ENCODE data around the gene DLL1.
A peak's percentile ranks its signal among the peaks of the same experiment; 100 is the strongest.

Gene DLL1

DNA sequence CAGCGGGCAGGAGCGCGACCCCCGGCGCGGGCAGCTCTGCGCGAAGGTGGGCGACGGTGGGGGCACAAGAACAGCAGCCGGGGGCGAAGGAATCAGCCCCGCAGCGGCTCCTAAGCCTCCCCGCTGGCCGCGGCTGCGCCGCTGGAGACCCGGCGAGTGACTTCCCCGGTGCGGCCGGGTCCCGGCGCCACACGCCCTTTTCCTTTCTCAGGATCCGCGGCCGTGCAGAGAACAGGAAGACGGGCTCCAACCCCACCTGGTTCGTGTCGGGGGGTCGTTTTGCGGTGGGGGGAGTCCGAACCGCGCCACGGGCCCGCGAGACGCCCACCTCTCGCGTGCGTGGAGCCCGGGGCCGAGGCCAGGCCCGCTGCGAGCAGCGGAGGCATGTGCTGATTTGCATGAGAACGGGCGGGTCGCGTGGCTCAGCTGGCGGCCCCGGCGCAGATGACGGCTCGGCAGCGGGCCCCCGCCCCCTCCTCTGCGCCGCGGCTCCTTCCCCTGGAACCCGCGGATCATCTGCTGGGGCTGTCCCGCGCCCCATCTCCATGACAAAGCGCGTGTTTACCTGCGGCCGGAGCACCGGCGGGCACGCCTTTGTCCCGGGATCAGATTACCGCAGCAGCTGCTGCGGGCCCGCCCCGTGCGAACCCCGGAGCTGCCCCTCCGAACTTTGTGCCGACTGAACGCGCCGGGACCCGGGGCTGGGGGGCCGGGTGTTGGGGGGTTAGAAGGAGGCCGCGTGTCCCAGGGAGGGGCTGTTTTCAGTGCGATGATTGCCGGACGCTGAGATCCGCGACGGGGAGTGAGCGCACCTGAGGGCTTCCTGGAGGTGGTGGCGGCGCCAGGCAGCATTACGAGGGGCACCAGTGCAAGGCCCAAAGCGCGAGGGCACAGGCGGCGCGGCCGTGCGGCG lies 4.9 kb upstream of the DLL1 start:
- FAIRE-seq (no peak), DNase-seq (ENCODE audit: insufficient read length, low spot score) (no peak)

- DNase-seq (ENCODE audit: insufficient read length, low spot score) (no peak), FAIRE-seq (no peak)
Observed at GRCh38 chr6:170294813-170295509, 4.1 kb upstream of the DLL1 start.

DNA sequence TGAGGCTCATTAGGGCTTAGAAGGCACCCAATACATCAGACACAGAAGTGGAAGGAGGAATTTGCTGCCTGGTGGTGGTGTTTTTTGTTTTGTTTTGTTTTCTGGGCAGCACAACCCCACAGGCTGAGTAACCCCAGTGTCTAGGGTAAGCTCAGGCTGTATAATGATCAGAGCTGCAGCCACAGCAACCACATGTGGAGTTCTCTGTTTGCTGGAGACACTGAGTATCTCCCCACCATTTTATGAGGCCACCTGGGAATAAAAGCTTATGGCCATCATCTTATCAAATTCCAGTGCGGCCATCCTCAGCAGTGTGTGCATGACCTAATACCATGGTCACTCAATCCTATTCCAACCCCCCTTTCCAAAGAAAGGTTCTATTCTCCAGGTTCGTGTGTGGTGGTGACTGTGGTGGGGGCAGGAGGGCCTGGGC lies 3.4 kb upstream of the DLL1 start:
- no peak for FAIRE-seq
- no peak for DNase-seq (ENCODE audit: insufficient read length, low spot score)

- DNase-seq (ENCODE audit: insufficient read length, low spot score) (no peak), FAIRE-seq (no peak)
Observed at GRCh38 chr6:170293341-170294231, 2.7 kb upstream of the DLL1 start.

DNA sequence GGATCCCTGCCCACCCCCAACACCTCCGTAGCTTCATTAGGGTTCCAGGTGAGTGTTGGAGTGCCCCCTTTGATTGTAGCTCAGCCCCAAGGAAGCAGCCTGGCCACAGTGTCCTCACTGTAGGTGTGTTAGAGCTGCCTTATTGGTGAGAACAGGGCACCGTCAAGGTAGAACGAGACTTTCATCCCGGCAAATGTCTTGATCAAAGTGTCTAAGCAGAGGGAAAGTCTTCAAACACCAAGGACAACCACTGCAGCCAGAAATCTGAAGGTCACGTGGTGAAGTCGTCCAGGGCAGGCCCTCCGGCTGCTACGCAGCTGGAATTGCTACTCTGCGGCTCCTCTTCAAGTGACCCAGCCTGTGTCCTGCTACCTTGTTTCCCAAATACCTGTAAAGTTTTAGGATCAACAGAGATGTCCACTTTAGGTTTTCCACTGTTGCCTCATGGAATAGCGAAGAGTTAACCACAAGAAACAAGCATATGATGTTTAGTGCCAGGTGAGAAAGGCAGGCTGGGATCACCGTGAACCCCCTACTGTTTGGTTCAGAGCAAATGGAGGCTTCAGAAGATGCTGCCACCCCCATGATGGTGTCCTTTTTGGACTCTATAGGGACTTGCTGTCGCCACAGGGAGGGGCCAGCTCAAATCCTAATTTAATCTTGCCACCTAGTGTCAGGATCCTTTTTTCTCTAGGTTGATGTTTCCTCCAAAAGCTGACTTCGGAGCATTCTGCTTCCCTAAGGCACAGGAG lies 1.7 kb upstream of the DLL1 start:
- DNase-seq (ENCODE audit: insufficient read length, low spot score) (no peak), FAIRE-seq (no peak)

DNA sequence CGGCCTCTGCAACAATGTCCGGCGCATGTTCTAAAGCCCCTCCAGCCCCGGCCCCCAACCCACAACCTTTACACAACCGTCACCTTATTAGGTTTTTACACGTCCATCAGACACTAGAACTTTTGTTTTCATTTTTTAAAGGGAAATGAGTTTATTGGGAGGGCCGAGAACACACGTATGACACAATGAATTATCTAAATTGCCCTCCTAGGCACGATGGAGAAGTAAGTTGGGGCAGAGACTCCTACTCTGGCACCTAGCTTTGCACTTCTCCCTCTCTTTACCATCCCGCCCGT lies 1.2 kb upstream of the DLL1 start:
- FAIRE-seq: no peak

GRCh38 chr6:170291271-170292110 lies 613 bp upstream of the DLL1 start:
- DNase-seq (ENCODE audit: insufficient read length, low spot score): no peak
- peak; percentile 40 for FAIRE-seq

More for the DNA sequence above, 1.2 kb upstream of the DLL1 start:
- DNase-seq (ENCODE audit: insufficient read length, low spot score): no peak

GRCh38 chr6:170289951-170290295 lies 955 bp downstream of the DLL1 start:
- no peak for DNase-seq (ENCODE audit: insufficient read length, low spot score)
- no peak for FAIRE-seq

- no peak for FAIRE-seq
- no peak for DNase-seq (ENCODE audit: insufficient read length, low spot score)
Observed at GRCh38 chr6:170289180-170289931, 1.5 kb downstream of the DLL1 start.

GRCh38 chr6:170288852-170289179 lies 2.1 kb downstream of the DLL1 start:
- FAIRE-seq: no peak
- DNase-seq (ENCODE audit: insufficient read length, low spot score): no peak

DNA sequence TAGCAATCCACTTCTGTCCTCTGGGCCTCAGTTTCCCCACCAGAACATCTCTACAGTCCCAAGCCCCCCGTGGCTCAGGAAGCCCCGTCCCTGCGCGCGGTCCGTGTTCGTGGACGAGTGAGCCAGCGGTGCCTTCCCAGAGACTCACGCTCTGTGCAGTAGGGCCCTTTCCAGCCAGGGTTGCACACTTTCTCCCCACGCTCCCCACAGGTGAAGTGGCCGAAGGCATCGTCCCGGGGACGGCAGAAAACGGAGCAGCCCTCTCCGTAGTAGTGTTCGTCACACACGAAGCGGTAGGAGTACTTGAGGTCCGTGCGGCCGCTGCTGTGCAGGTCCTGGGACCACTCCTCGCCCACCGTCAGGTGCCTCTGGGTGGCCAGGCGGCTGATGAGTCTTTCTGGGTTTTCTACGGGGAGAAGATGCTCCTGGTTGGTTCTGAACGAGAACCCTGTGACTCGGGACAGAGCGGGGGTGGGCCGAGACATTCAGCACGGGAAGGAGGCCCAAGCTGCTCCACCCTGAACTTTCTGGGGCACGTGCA lies 2.7 kb downstream of the DLL1 start:
- no peak for DNase-seq (ENCODE audit: insufficient read length, low spot score)
- FAIRE-seq: no peak

- DNase-seq (ENCODE audit: insufficient read length, low spot score) (no peak), FAIRE-seq (no peak)
Observed at GRCh38 chr6:170287371-170287876, 3.5 kb downstream of the DLL1 start.

DNA sequence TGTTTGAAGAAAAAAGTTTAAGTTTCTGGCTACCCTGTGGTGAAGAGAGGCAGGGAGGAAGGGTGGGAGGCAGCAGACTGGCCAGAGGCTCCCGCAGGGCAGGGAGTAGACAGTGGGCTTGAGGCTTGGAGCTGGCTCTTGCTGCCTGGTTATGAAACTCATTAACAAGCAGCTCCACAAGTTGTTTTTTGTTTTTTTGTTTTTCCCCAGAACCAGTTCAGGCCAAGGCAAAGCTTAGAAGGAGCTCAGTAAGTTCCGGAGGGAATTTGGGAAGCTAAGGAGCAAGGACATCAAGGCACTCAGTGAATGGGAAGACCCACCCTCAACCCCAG lies 4.0 kb downstream of the DLL1 start:
- DNase-seq (ENCODE audit: insufficient read length, low spot score) (no peak), FAIRE-seq (no peak)

GRCh38 chr6:170286246-170286933 lies 4.5 kb downstream of the DLL1 start:
- no peak for FAIRE-seq
- DNase-seq (ENCODE audit: insufficient read length, low spot score): no peak

DNA sequence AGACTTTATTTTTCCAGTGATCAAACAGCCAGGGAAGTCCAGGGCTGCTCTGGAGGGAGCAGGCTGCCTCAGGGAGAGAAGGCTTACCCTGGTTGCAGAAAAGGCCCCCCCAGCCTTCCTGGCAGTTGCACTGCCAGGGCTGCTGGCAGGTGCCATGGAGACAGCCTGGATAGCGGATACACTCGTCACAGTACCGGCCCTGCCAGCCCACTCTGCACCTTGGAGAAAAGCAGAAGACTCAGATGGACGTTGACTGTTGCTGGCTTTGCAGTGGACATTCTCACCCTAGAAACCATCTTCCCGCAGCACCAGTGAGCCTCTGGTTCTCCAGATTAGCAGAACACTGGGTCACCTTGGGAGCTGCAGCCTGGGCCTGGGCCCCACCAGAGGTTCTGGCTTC lies 5.4 kb downstream of the DLL1 start:
- FAIRE-seq: no peak
- no peak for DNase-seq (ENCODE audit: insufficient read length, low spot score)

GRCh38 chr6:170284866-170285469 lies 5.9 kb downstream of the DLL1 start:
- DNase-seq (ENCODE audit: insufficient read length, low spot score) (no peak), FAIRE-seq (no peak)

DNA sequence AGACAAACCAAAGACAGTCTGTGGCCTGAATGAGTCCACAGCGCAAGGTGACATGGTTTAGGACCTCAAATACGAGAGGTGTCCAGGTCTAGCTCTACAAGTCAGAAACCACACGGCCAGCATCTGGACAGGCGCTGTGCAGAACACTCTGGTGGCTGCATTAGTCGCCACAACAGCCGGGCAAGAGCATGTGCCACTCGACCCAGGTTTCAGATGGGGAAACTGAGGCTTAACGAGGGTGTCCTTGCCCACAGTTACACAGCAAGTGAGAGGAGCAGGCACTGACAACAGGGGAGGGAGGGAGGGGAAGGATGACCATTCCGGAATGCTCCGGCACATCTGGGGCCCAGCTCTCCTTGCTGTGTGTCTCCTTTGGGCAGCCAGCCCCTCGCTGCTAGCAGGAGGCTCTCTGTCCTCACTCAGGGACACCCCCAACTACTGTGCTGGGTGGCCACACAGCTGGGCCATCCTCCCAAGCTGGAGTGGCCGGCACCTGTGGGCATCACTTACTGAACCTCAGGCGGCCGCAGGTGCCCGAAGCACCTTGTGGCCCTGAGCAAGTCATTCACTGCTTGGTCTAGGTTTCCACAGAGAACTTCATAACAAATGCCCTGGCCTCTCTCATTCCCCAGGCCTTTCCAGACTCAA lies 6.6 kb downstream of the DLL1 start:
- FAIRE-seq (no peak), DNase-seq (ENCODE audit: insufficient read length, low spot score) (no peak)
